Activated T-helper 17 cell treated with anti-CD3 and anti-CD28 coated beads, Interleukin-2, amount 50 U/mL, for 72 hours (primary cell): ENCODE results near the gene SRRD. TPM values are rescaled to one million over a fixed set of nuclear protein-coding genes. Genes with fewer than 3 reads are reported as not detected.

Experiments
- ATAC-seq: fragments of 150-1000 bp; cut with Tn5 transposase; replicated peaks from 2 replicates; pipeline ENCODE4 v1.10.0; 2021; ENCODE audit warnings: mild to moderate bottlenecking, moderate library complexity
- H3K27ac Mint-ChIP-seq: one replicate; pipeline ENCODE4 v1.8.0; 2022; ENCODE audit warnings: mixed read lengths
- H3K27me3 Mint-ChIP-seq: one replicate; pipeline ENCODE4 v1.8.0; 2022; ENCODE audit warnings: mixed read lengths
- H3K36me3 Mint-ChIP-seq: one replicate; pipeline ENCODE4 v1.8.0; 2022; ENCODE audit warnings: low read depth, mild to moderate bottlenecking, mixed read lengths
- H3K4me1 Mint-ChIP-seq: one replicate; pipeline ENCODE4 v1.8.0; 2022; ENCODE audit warnings: mixed read lengths
- H3K4me3 Mint-ChIP-seq: one replicate; pipeline ENCODE4 v1.8.0; 2022; ENCODE audit warnings: mild to moderate bottlenecking, mixed read lengths
- H3K9me3 Mint-ChIP-seq: one replicate; pipeline ENCODE4 v1.8.0; 2022; ENCODE audit warnings: mixed read lengths
- total RNA-seq, 2 donors: library from RNA; stranded (reverse); gene quantifications; one replicate each; pipeline ENCODE4 v1.2.3, GENCODE V29; 2022

Gene SRRD
- total RNA-seq, 2 donors from 2014 or later, result 22.2 to 40.3 TPM

GRCh38 chr22:26534171-26534855, 50.6 kb downstream of the SRRD start:
- H3K4me1 Mint-ChIP-seq, result peaks cover 12% of the 10 kb centered on the region
- no peak overlapping the region for H3K27ac Mint-ChIP-seq
- no peak for ATAC-seq
- no peak overlapping the region for H3K4me3 Mint-ChIP-seq
- peaks cover 72% of the 10 kb centered on the region for H3K36me3 Mint-ChIP-seq
- no peaks in the 10 kb centered on the region for H3K27me3 Mint-ChIP-seq
- H3K9me3 Mint-ChIP-seq, result no peaks in the 10 kb centered on the region

DNA sequence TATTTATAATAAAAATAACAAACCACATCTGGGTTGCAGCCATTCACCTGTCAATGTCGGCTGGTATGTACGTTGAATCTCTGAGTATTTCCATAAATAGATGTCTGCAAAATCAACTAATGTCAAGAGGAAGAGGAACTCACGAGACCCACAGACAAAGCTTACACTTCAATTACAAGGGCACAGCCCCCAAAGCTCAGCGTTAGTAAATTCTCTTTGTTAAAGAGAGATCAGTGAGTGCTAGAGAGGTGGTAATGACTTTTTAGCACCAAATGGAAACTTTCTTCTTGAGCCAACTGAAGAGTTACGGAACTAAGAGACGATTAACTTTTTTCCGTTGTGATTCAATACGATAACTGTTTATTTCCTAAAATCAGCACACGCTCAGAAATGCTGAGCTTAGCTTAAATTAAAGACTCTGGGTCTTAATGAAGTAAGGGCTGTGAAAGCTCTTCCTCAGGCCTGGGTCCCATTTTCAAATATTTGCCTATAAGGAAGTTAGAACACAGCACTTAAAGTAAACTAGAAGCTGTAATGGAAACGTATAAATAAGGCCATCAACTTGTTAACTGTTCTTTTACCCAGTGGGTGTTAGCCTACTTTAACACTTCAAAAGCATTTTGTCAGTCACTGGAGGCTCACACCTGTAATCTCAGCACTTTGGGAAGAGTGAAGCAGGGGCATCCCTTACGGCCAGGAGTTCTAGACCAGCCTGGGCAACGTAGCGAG, 51.4 kb downstream of the SRRD start:
- no peaks in the 10 kb centered on the region for H3K27me3 Mint-ChIP-seq
- ATAC-seq, result peak; percentile 42
- H3K36me3 Mint-ChIP-seq, result peaks cover 72% of the 10 kb centered on the region
- peak overlapping the region; percentile 33 for H3K4me3 Mint-ChIP-seq
- H3K27ac Mint-ChIP-seq, result no peak overlapping the region
- no peaks in the 10 kb centered on the region for H3K9me3 Mint-ChIP-seq
- peaks cover 12% of the 10 kb centered on the region for H3K4me1 Mint-ChIP-seq

GRCh38 chr22:26535603-26535908, 51.9 kb downstream of the SRRD start:
- Mint-ChIP-seq H3K4me1 (peaks cover 12% of the 10 kb centered on the region), H3K27ac (no peak overlapping the region), H3K9me3 (no peaks in the 10 kb centered on the region), H3K4me3 (peak overlapping the region; percentile 33), H3K27me3 (no peaks in the 10 kb centered on the region), H3K36me3 (peaks cover 72% of the 10 kb centered on the region)
- no peak for ATAC-seq

DNA sequence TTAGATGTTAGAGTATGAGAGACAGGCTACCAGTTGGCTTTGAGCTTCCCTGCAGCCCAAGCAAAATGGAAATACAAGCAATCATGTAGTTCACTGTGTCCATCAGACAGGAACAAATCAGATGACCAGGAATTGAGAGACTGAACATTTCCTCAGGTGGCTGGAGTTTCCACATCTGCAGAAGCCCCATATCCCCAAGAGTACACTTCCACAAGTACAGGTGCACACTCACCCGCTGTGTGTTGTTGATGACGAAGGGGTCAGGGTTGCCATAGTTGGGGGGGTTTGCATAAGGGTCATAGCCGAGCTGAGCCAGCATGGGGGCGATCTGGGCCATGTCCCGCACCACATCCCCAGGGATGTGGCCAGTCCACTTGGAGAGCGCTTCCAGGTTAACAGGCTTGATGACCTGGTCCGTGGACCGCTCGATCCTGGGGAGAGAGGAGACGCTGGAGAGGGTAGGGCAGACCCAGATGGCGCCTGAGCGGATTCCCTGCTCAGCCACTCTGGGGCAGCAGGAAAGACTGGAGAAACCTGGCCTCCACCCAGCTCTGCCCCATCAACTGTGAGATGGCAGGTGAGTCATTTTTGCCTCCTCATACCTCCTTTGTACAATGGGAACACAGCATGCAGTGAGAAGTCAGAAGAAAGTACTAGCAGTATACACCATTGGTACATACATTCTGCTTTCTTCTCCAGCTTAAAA, 52.5 kb downstream of the SRRD start:
- peaks cover 71% of the 10 kb centered on the region for H3K36me3 Mint-ChIP-seq
- no peak overlapping the region for H3K27ac Mint-ChIP-seq

GRCh38 chr22:26536762-26537134, 53.1 kb downstream of the SRRD start:
- Mint-ChIP-seq H3K36me3 (peaks cover 65% of the 10 kb centered on the region), H3K27me3 (no peaks in the 10 kb centered on the region), H3K9me3 (no peaks in the 10 kb centered on the region), H3K4me3 (no peak overlapping the region), H3K27ac (no peak overlapping the region), H3K4me1 (peaks cover 12% of the 10 kb centered on the region)
- ATAC-seq, result no peak

More for the DNA sequence above, 52.5 kb downstream of the SRRD start:
- Mint-ChIP-seq H3K4me1 (peaks cover 12% of the 10 kb centered on the region), H3K4me3 (no peak overlapping the region), H3K9me3 (no peaks in the 10 kb centered on the region), H3K27me3 (no peaks in the 10 kb centered on the region)
- peak; percentile 45 for ATAC-seq

GRCh38 chr22:26540119-26540518, 56.4 kb downstream of the SRRD start:
- Mint-ChIP-seq H3K27me3 (no peaks in the 10 kb centered on the region), H3K4me3 (no peak overlapping the region), H3K4me1 (peaks cover 5% of the 10 kb centered on the region), H3K27ac (no peak overlapping the region), H3K9me3 (no peaks in the 10 kb centered on the region), H3K36me3 (peaks cover 52% of the 10 kb centered on the region)
- no peak for ATAC-seq

GRCh38 chr22:26541167-26541819, 57.6 kb downstream of the SRRD start:
- no peak overlapping the region for H3K4me3 Mint-ChIP-seq
- no peak overlapping the region for H3K27ac Mint-ChIP-seq
- no peak for ATAC-seq
- no peaks in the 10 kb centered on the region for H3K27me3 Mint-ChIP-seq
- peaks cover 9% of the 10 kb centered on the region for H3K4me1 Mint-ChIP-seq
- no peaks in the 10 kb centered on the region for H3K9me3 Mint-ChIP-seq
- H3K36me3 Mint-ChIP-seq, result peaks cover 45% of the 10 kb centered on the region

GRCh38 chr22:26542831-26543230, 59.2 kb downstream of the SRRD start:
- Mint-ChIP-seq H3K27ac (peak overlapping the region; percentile 2), H3K9me3 (no peaks in the 10 kb centered on the region), H3K4me3 (no peak overlapping the region), H3K27me3 (no peaks in the 10 kb centered on the region), H3K4me1 (peaks cover 18% of the 10 kb centered on the region), H3K36me3 (peaks cover 43% of the 10 kb centered on the region)
- peak; percentile 42 for ATAC-seq

Other genes with a start within 250 kb of the SRRD start
- 10 to 100 TPM; 13.2 to 20.2 TPM for gene ASPHD2, start 54.6 kb upstream of the SRRD start, total RNA-seq
- gene HPS4, start 94 bp upstream of the SRRD start, total RNA-seq, result 10 to 100 TPM; 36.4 to 56.3 TPM
- gene TFIP11, start 28.6 kb downstream of the SRRD start, total RNA-seq, result 10 to 100 TPM; 44.8 to 50.4 TPM
- 10 to 100 TPM; 23.2 to 27.5 TPM for gene TPST2, start 106.3 kb downstream of the SRRD start, total RNA-seq
- not detected for gene CRYBB1, start 134.2 kb downstream of the SRRD start, total RNA-seq
- gene CRYBA4, start 138.1 kb downstream of the SRRD start, total RNA-seq, result 1 to 10 TPM in 1 of 2 donors, not detected in 1; 1.2 TPM
- 100 to 1,000 TPM in 1 of 2 donors, 10 to 100 TPM in 1; 81.2 to 166 TPM for gene MIAT, start 173.7 kb downstream of the SRRD start, total RNA-seq